GM19397 (cell line): Measurements from ENCODE around the gene ANKFY1.

Experiments
- ATAC-seq: cut with Tn5 transposase; IDR thresholded peaks from one replicate; pipeline ENCODE4 v1.9.1; 2021; ENCODE audit warnings: mild to moderate bottlenecking, moderate library complexity; ENCODE audit not compliant: unreplicated experiment

Gene ANKFY1

GRCh38 chr17:4135489-4135888, 128.3 kb downstream of the ANKFY1 start:
- no peak for ATAC-seq

DNA sequence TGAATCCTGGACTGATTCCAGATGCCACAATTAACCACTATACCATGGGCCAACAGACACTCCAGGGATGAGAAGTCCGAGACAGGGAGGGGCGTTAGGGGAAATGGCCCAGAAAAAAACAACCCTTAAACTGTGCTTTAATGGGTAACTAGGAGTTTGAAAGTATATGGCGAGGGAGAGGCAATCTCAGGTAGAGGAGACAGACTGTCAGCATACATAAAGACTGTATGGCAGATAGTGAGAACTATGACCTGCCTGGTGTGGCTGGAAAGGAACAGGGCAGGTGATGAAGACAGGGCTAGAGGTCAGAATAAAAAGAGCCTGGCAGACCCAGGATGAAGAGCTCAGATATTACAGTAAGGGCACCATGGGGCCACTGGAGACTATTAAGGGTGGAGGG, 129.1 kb downstream of the ANKFY1 start:
- ATAC-seq = no peak

- ATAC-seq = no peak
These were observed 133.1 kb downstream of the ANKFY1 start for GRCh38 chr17:4130715-4131114.

DNA sequence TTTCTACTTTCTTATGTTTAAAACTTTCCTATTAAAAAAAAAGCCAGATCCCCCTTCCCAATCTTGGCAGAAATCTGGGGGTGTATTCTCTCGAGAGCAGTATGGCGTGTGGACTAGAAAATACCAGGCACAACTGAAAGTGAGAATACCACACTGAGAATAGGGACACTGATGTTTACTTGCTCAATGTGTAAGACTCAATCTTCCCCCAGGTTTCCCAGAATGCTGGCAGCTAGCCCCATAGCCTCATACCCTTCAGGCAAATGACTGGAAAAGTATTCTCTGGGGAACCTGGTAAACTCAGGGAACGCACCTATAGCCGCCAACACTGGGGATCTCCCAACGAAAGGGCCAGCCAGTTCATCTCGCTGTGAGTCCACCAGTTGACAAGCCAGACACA, 136.2 kb downstream of the ANKFY1 start:
- no peak for ATAC-seq

- no peak for ATAC-seq
These were observed 138.2 kb downstream of the ANKFY1 start for GRCh38 chr17:4125552-4125951.

DNA sequence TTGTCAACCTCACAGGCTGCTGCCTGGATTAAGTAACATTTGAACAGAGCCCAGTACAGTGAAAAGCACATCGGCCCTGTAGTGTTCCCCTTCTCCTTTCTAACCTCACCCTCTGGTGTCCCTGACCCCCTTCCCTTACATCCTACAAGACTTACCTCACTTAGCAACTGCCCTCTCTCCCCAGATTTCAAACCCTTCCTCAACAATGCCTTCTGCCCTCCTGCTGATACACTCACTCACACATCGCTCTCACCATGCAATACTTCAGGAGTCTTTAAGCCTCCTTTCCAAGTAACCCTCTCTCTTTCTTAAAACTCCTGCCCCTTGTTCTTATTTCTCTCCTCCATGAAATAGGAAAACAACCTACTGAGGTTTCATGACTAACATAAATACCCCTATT, 138.8 kb downstream of the ANKFY1 start:
- no peak for ATAC-seq

- ATAC-seq = no peak
These were observed 143.4 kb downstream of the ANKFY1 start for GRCh38 chr17:4120332-4120731.

DNA sequence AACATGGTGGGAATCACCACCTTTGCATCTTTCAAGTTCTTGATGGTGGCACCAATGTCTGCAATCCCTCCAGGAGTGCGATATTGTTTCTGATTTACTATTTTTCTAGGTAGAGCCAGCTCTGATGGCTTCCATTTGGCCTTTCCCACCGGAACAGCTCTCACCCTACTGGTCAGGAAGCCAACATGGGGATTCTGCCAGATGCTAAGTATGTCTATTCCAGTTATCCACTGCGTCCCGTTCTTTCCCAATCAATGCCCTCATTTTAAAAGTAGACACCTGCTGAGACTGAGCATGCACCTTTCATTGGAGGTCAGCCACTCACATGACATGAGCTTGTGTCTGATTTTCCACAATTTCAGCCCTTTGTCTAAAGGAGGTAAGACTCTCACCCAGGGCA, 144.5 kb downstream of the ANKFY1 start:
- ATAC-seq = no peak

DNA sequence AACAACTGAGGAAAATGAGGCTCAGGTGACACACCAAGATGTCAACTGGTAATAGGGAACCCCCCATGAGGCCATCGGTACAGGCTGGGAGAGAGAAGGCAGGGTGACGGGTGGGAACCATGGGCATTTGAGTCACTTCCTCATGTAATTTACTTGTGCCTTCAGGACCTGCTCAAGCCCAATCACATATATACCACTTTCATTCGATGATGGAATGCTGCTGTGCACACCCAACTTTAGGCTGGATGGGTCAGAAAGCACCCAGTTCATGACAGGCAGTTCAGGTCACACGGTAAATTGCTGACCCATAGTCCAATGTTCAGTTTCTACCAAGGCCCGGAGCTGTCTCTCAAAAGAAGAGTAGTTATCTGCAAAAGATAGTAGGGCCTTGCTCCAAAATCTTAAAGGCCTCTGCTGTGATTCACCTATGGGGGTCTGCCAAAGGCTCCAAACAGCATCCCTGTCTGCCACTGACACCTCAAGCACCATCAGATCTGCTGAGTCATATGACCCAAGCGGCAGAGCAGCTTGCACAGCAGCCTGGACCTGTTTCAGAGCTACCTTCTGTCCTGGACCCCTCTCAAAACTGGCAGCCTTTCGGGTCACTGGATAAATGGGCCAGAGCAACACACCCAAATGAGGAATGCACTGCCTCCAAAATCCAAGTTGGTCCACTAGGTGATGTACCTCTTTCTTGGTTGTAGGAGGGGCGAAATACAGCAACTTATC, 145.6 kb downstream of the ANKFY1 start:
- ATAC-seq = no peak

DNA sequence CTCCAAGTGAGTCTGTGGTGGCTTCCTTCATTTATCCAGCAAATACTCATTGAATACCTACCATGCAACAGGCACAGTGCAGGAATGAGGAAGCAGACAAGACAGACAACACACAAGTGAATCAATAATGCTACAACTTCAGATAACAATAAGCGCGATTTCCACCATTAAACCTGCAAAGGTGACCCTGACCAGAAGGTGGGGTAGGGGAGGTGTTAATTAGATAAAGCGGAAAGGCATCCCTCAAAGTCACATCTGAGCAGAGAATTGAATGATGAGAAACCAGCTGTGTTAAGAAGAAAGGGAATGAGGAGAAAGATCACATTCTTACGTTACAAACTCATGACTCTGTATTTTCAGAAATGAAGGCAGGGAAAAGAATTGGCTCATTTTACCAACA, 147.3 kb downstream of the ANKFY1 start:
- ATAC-seq = no peak
